CD4-positive, alpha-beta T cell (primary cell): Measurements from ENCODE around the gene TBC1D14. TPM values are rescaled to one million over a fixed set of nuclear protein-coding genes. Genes with fewer than 3 reads are reported as not detected.

Source experiments
- ATAC-seq: fragments of 200-7000 bp; cut with Tn5 transposase; one replicate; pipeline ENCODE4 v1.10.0; 2022; ENCODE audit warnings: mild to moderate bottlenecking; ENCODE audit not compliant: poor library complexity
- CTCF ChIA-PET: fragments of 350-600 bp; sonication (Branson Sonifier 250); formaldehyde crosslinking; loops from one replicate; lab custom pipeline; 2021; ENCODE audit warnings: antibody characterized with exemption, inconsistent platforms; lab: Charles Lee
- POLR2A ChIA-PET: fragments of 350-600 bp; sonication (Branson Sonifier 250); formaldehyde crosslinking; loops from one replicate; lab custom pipeline; 2021; ENCODE audit warnings: antibody characterized with exemption, inconsistent platforms; lab: Charles Lee
- DNase-seq, 14 experiments: peaks; one replicate each; pipeline ENCODE4 v3.0.0-alpha.2; 2013 to 2020; ENCODE audit warnings: mixed read lengths in 2 of 14
- H3K27ac ChIP-seq, 2 donors: one replicate each; pipeline versions ENCODE4 v1.5.1 to v1.7.0; 2013; ENCODE audit warnings: low read length in 2 of 2, low read depth in 1 of 2, mild to moderate bottlenecking in 1 of 2
- H3K27me3 ChIP-seq, 2 experiments: 1 replicate in 1 of 2; 2 replicates in 1 of 2; pipeline versions ENCODE4 v1.6.1 to v1.7.0; 2013; ENCODE audit warnings: low read length in 2 of 2, control low read depth in 1 of 2, mild to moderate bottlenecking in 1 of 2, moderate library complexity in 1 of 2; ENCODE audit not compliant: insufficient read depth in 2 of 2, control insufficient read depth in 1 of 2
- H3K36me3 ChIP-seq: one replicate; pipeline ENCODE4 v1.6.1; 2013; ENCODE audit warnings: low read length, control low read depth; ENCODE audit not compliant: insufficient read depth
- H3K4me1 ChIP-seq: one replicate; pipeline ENCODE4 v1.6.1; 2013; ENCODE audit warnings: low read length, control low read depth; ENCODE audit not compliant: insufficient read depth
- H3K4me3 ChIP-seq: one replicate; pipeline ENCODE4 v1.5.1; 2013; ENCODE audit warnings: mild to moderate bottlenecking, low read length, moderate library complexity
- H3K9me3 ChIP-seq, 2 experiments: 1 replicate in 1 of 2; 2 replicates in 1 of 2; pipeline versions ENCODE4 v1.6.1 to v1.7.0; 2013; ENCODE audit warnings: low read length in 2 of 2, mild to moderate bottlenecking in 2 of 2, control low read depth in 1 of 2, moderate library complexity in 1 of 2; ENCODE audit not compliant: control insufficient read depth in 1 of 2, insufficient read depth in 1 of 2
- H3K27ac Mint-ChIP-seq: one replicate; pipeline ENCODE4 v1.8.0; 2020; ENCODE audit warnings: mixed read lengths
- H3K27me3 Mint-ChIP-seq: one replicate; pipeline ENCODE4 v1.8.0; 2021; ENCODE audit warnings: mixed read lengths
- H3K36me3 Mint-ChIP-seq: one replicate; pipeline ENCODE4 v1.8.0; 2021; ENCODE audit warnings: low read depth, mixed read lengths
- H3K4me1 Mint-ChIP-seq: one replicate; pipeline ENCODE4 v1.8.0; 2021; ENCODE audit warnings: low read depth, mixed read lengths
- H3K4me3 Mint-ChIP-seq: one replicate; pipeline ENCODE4 v1.8.0; 2020; ENCODE audit warnings: mild to moderate bottlenecking, mixed read lengths
- H3K9me3 Mint-ChIP-seq: one replicate; pipeline ENCODE4 v1.8.0; 2020; ENCODE audit warnings: mixed read lengths
- CTCF ChIP-seq: fragments of 200-600 bp; IDR thresholded peaks from one replicate; pipeline ENCODE4 v1.8.0; 2022; ENCODE audit warnings: antibody characterized with exemption, mild to moderate bottlenecking
- intact Hi-C, 2 experiments: fragments of 100-400 bp; cut with DNase I in 1 of 2; cut with micrococcal nuclease in 1 of 2; formaldehyde crosslinking; loops; one replicate each; pipeline versions ENCODE4 v1.15.1 to v1.9.0; 2023 to 2025; cut with DNase I, micrococcal nuclease
- total RNA-seq, 174 experiments: library from RNA in 2 of 174; stranded (reverse) in 2 of 174; gene quantifications; one replicate each; pipeline ENCODE4 v1.2.3 and lab custom pipeline; 2021 to 2026

TBC1D14 gene
- total RNA-seq, 2 experiments from 2014 or later = 31.2 to 34.1 TPM

- intact Hi-C loops = no loop called here
- H3K4me1 ChIP-seq = peaks cover 53% of the 10 kb centered on the region
- Mint-ChIP-seq H3K27ac (no peak overlapping the region), H3K36me3 (peaks cover 32% of the 10 kb centered on the region), H3K9me3 (no peaks in the 10 kb centered on the region), H3K4me3 (no peak overlapping the region), H3K27me3 (no peaks in the 10 kb centered on the region), H3K4me1 (peaks cover 63% of the 10 kb centered on the region)
- H3K9me3 ChIP-seq = no peaks in the 10 kb centered on the region
- peaks cover 43% of the 10 kb centered on the region for H3K36me3 ChIP-seq
- TF ChIP-seq CTCF = no peak
- ChIA-PET POLR2A (no interaction called here), CTCF (interaction anchor here (1.2 kb wide), 1 partner anchor 17 kb away, joined by 4 read pairs; no protein-coding TSS in a partner anchor)
- no peak overlapping the region for H3K27ac ChIP-seq
- ATAC-seq (no peak), DNase-seq (no peak)
- no peak overlapping the region for H3K4me3 ChIP-seq
- no peaks in the 10 kb centered on the region for H3K27me3 ChIP-seq
Measured at GRCh38 chr4:6991249-6991648, 81.6 kb downstream of the TBC1D14 start.

GRCh38 chr4:6991771-6992557 is 82.3 kb downstream of the TBC1D14 start:
- H3K4me3 Mint-ChIP-seq = no peak overlapping the region
- H3K27me3 ChIP-seq = no peaks in the 10 kb centered on the region

More at GRCh38 chr4:6991771-6992557, 82.3 kb downstream of the TBC1D14 start:
- H3K4me3 ChIP-seq = no peak overlapping the region
- no peak for DNase-seq
- intact Hi-C loops = no loop called here
- CTCF ChIA-PET = interaction anchor here (1.2 kb wide), 1 partner anchor 18 kb away, joined by 4 read pairs; no protein-coding TSS in a partner anchor
- H3K27ac ChIP-seq = no peak overlapping the region
- Mint-ChIP-seq H3K27me3 (no peaks in the 10 kb centered on the region), H3K9me3 (no peaks in the 10 kb centered on the region), H3K4me1 (peaks cover 56% of the 10 kb centered on the region), H3K36me3 (peaks cover 33% of the 10 kb centered on the region), H3K27ac (no peak overlapping the region)
- H3K9me3 ChIP-seq = no peaks in the 10 kb centered on the region
- H3K36me3 ChIP-seq = peaks cover 50% of the 10 kb centered on the region
- peaks cover 47% of the 10 kb centered on the region for H3K4me1 ChIP-seq
- no peak for ATAC-seq
- no peak for TF ChIP-seq CTCF
- POLR2A ChIA-PET = no interaction called here
